ENCODE data around the gene IL1RN.
"Not testable (repeated sequence)": the region's sequence is repeated elsewhere in the genome, so short reads cannot be mapped to it uniquely, and the experiment has no call there.

The IL1RN gene, protein sequence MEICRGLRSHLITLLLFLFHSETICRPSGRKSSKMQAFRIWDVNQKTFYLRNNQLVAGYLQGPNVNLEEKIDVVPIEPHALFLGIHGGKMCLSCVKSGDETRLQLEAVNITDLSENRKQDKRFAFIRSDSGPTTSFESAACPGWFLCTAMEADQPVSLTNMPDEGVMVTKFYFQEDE

DNA sequence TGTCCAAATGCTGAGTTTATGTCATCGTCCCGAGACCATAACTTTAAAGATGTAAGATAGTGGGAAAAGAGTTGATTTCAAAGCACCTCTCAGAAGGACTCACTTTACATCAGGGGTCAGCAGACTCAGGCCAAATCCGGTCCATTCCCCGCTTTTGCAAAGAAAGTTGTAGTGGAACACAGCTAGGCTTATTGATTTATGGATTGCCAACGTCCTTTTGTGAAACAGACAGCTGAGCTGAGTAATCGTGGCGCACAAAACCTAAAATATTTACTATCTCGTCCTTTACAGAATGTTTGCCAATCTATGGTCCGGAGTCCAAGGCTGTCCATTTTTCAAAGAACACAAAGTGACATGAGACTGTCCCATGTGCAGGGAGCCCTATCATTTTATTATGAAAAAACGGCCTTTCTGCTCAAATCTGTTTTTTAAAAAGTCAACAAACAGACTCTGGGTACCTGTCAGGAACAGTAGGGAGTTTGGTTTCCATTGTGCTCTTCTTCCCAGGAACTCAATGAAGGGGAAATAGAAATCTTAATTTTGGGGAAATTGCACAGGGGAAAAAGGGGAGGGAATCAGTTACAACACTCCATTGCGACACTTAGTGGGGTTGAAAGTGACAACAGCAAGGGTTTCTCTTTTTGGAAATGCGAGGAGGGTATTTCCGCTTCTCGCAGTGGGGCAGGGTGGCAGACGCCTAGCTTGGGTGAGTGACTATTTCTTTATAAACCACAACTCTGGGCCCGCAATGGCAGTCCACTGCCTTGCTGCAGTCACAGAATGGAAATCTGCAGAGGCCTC is at the start of gene IL1RN:
Gene IL1RN, plus strand, starts transcription at position 754 of the 801 bp plus-strand sequence. Its CDS starts 27 bp downstream, at position 781.
- no peak for DNase-seq

DNA sequence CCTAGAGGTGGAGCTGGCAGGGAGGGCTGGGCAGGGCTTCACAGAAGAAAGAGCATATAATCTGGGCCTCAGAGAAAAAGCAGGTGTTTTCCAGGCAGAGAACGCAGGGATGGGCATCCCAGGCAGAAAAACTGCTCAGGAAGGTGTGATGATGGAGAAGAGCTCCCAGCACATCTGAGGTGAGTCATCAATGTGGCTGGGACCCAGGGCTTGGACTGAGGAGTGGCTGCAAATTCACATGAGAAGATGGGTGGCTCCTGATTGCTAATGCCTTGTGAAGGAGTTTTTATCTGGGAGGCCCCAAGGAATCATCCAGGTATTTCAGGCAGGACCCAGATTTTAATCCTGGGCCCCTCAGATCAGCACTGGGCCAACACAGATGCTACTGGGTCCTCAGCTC is 49.5 kb upstream of the IL1RN start:
- no peak for DNase-seq

DNA sequence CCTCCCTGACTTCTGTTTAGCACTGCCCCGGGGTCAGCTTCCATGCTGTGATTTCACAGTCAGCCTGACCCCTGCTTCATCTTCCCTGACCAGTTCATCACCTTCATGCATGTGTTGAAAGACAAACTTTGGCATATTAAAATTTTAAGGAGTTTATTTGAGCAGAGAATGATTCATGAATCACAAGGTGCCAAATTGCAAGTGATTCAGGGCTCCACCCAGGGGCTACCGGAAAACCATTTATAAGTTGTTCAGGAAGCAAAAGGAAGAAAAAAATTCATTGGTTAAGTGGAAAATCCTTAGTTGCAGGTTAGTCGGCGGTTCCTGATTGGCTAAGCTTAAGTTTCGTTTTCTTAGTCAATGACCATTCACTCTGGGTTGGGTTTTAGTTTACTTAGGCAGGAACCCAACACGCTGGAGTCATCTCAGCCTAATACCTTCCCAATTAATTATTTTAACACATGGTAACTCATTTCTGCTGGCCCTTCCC is 49.0 kb upstream of the IL1RN start:
- peak; percentile 15 for DNase-seq

DNA sequence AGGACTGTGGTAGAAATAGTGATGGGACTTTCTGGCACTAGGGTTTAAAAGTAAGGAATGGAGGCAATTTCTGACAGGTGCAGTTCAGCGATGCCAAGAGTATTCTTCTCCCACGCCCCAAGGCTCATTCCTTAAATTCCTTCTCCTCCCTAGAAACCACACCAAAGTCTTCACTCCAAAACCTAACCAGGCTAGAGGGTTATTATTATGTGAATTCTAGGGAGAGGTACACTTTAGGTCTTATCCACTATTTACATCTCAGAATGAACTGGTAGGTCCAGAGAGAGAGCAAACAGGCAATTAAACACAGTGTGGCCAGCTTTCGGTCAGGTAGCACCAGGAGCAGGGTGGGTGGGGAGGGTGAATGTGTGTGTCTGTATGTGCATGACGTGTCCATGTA is 48.3 kb upstream of the IL1RN start:
- DNase-seq = no peak

DNA sequence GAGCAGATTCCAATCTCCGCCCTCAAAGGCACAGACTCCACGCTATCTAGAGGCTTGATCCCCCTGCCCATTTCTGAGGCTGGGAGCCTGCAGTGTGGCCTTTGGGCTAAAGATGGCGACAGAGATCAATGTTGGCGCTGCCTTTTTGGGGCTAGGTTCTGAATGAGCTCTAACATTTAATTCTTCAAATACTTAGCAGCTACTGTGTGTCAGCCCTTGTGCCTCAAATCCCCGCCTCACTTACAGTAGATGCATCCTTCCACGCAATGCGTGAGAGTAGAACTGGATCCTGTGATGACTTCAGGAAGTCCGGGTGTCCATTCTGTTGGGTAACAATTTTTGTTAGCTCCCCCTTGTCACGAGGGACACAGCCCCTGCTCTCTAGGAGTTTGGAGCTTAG is 47.3 kb upstream of the IL1RN start:
- DNase-seq = no peak

DNA sequence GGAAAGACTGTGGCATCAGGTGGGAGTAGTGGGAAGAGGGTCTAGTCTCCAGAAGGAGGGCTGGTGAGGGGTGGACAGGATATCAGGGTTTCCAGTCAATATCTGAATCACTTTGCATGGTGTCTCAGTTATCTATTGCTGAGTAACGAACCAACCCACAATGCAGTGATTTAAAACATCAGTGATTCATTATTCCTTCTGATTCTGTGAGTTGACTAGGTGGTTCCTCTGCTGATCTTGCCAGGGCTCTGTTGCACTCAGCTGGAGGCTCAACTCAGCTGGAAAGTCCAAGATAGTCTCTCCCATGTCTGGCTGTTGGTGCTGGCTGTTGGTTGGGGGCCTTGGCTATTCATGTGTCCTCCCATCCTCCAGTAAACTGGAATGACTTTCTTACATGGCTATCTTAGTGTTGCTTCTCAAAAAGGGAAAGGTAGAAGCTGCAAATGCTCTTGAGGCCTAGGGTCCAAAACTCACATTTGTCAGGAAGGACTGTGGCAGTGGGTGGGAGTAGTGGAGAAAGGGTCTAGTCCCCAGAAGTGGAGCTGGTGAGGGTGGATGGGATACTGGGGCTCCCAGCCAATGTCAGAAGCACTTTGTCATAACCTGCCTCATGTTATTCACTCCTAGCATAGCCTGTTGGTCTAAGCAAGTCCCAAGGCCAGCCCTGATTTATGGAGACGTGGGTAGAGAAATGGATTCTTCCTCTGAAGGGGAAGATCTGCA is 45.7 kb upstream of the IL1RN start:
- no peak for DNase-seq

DNA sequence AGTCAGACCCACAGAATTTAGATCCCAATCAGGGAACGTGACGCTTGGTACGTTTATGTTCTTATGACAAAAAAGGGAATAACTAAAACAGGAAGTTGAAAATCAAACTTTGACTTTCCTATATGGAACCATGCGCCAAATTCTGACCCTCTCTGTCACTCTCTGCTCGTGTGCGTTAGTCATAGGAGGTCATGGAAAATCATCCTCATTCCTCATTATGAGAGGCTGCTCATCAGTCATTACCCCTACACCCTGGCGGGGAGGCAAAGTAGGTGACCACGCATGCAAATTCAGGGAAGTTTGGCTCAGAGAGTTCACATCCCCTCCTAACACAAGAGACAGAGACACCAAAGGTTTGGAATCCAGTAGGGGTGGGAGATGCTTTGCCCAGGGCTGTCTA is 44.1 kb upstream of the IL1RN start:
- no peak for DNase-seq

DNA sequence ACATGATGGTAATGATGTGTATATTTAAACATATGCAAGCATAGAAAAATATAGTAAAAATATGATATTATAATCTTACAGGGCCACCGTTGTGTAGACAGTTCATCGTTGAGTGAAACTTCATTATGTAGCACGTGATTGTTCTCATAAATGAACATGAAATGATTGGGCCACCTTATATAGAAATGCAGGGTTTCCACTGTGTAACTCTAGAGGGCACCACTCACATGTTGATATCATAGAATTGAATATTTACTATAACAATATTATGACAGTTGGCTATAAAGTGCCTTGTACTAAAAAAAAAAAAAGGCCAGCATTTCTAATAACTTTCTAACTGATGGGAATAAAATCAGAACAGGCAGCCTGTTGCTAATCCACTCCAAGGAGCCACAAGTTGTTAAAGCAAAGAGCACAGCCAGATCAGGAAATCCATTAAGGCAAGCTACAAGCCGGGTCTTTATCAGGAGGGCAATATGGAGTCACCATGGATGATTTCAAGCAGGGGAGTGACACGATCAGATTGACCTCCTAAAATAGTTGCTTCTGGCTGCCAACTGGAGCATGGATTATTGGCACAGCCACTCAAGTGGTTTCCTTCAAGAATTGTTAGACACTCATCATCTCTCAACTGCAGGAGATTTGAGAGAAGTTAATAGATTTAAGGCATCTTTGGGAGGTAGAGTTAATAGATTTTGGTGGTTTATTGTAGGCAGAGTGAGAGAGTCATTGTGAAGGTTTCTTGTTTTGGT is 43.0 kb upstream of the IL1RN start:
- no peak for DNase-seq

DNA sequence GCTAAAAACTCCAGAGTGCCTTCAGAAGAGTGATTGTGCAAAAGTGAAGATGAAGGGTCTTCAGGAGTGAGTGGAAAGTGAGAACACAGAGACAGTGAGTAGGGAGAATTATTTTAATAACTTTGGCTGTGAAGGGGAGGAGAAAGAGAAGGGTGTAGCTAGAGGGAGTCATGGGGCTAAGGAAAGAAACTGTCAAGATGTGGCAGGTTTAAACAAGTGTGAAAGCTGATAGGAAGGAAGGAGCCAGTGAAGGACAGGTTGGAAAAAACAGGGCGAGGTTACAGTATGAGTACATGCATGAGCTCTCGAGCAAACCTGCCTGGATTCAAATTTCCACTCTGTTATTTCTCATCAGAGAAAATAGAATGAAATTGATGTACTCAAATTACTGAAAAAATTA is 41.9 kb upstream of the IL1RN start:
- DNase-seq = no peak

DNA sequence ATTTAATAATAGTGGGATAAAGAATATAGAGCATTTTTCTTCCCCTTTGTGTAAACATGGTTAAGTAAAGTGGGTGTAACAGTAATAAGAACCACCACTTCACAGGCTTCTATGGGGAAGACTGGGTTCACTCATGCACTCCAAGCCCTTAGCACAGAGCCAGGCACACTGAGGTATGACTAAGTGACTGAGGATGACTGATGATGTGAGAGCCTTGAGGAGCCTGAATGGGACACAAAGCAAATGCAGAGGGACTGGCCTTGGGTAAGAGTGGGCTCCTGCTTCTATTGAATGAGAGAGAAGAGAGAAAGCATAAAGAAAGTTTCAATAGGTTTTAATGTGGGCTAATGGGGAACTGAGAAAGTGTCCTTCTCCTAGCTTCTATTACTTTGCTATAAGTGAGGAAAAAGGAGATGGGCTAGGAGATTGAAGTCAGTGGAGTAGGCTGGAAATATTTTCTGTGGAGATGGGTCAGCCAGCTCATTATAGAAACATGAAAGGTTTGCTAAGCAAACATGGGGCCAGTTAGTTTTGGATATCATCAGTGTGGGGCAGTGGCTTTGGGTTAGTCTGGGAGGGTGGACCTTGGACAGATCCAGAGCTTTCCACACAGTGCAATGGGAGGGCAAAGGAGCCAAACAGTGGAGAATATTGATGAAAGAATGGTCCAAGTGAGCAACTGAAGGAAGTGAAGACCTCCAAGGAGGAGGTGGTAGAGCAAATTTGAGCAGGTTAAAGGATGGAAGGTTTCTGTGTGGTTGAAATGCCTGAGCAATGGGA is 39.0 kb upstream of the IL1RN start:
- DNase-seq = no peak

DNA sequence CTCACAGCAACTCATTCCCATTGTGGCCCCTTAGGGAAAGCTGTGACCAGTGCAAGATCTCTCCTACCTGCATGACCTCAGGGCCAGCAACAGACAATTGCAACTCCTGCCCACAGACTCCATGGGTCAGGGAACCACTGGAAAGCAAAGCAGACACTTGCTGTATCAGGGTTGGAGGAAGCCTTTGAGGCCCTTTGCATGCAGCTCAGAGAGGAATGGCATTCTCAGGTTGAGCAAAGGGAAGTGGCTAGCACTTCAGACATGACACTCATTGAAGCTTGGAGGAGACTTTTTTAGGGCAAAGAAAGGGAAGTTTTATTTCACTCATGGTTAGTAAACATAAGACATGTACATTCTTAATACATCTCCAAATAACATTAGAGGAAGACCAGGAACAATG is 37.5 kb upstream of the IL1RN start:
- DNase-seq = no peak

DNA sequence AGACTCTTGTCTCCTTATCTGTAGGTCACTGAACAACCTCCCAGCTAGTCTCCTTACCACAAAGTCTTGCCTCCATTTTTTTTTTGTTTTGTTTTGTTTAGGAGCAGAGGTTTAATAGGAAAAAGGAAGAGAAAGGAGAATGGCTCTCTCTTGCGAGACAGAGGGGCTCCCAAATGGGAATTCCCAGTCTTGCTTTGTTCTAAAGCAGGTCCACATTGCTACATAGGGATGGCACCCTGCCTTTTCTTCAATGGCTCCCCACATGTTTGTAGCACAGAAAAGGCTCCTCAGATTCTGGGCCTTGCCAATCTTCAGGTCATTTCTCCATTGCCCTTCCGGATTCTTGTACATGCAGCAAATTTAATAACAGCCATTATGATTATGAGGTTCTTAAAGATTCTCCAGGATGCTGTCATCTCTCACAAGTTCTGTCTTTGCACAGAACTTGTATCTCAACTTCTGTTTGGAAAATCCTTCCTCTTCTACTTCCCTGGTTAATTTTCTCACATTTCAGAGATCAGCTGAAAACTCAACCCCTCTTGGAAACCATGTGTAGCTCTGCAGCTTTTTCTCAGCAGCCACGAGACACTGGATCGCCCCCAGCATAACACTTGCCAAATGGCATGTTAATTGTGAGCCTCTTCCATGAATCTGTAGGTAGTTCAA is 36.0 kb upstream of the IL1RN start:
- no peak for DNase-seq

DNA sequence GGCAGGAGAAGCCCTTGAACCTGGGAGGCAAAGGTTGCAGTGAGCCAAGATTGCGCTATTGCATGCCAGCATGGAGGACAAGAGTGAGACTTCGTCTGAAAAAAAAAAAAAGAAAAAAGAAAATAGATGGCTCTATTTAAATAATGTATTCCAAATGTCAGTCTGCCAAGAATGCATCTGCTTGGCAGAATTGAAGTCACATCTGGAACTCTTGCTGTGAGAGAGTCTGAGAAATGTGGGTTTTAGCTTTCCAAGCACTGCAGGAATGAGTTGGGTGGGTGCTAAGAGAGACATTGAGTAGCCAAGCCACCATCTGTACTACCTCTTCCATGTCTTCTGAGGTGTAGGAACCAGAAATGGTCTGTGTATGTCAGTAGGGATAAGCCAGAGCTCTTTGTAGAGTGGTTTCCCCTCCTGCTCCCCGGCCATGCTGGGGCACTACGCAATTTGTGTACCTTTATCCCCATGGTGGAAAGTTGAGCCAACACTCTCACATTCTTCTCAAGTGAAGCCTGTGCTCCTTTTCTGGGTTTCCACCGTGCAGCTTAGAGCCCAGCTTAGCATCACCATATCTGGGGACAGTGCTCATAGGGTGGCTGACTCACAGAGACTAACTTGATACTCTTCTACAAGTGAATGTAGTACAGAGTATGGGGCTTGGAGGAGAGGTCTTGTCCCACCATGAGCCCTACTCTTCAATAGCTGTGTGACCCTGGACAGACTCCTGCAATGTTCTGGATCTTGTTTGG is 34.4 kb upstream of the IL1RN start:
- DNase-seq = no peak

DNA sequence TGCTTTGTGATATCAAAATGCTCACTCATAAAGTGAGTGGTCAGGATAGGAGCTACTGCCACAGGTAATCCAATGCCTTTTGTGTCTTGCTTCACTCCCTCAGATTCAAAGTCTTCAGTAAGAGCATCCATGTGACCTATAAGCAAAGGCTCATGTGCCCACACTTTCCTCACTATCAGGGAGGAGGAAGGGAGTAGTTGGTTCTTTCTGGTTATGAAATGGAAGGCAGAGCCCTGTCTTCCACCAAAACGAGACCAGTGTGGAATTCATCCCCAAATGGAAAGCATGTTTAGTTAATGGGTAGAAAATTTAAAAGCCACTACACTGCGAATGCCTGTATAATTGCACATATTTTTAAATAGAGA is 33.8 kb upstream of the IL1RN start:
- no peak for DNase-seq

DNA sequence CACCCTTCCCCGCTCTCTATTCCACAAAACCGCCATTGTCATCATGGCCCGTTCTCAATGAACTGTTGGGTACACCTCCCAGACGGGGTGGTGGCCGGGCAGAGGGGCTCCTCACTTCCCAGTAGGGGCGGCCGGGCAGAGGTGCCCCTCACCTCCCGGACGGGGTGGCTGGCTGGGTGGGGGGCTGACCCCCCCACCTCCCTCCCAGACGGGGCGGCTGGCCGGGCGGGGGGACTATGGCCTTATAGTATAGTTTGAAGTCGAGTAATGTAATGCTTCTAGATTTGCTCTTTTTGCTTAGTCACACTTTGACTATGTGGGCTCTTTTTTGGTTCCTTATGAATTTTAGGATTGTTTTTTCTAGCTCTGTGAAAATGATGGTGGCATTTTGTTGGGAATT is 31.1 kb upstream of the IL1RN start:
- not testable (repeated sequence) for DNase-seq

DNA sequence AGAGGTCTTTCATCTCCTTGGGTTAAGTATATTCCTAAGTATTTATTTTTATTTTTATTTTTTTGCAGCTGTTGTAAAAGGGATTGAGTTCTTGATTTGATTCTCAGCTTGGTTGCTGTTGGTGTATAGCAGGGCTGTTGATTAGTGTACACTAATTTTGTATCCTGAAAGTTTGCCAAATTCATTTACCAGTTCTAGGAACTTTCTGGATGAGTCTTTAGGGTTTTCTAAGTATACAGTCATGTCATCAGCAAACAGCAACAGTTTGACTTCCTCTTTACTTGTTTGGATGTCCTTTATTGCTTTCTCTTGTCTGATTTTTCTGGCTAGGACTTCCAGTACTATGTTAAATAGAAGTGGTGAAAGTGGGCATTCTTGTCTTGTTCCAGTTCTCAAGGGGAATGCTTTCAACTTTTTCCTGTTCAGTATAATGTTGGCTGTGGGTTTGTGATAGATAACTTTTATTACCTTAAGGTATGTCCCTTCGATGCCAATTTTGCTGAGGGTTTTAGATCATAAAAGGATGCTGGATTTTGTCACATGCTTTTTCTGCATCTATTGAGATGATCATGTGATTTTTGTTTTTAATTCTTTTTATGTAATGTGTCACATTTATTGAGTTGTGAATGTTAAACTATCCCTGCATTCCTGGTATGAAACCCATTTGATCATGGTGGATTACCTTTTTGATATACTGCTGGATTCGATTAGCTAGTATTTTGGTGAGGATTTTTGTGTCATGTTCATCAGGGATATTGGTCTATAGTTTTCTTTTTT is 30.4 kb upstream of the IL1RN start:
- not testable (repeated sequence) for DNase-seq

DNA sequence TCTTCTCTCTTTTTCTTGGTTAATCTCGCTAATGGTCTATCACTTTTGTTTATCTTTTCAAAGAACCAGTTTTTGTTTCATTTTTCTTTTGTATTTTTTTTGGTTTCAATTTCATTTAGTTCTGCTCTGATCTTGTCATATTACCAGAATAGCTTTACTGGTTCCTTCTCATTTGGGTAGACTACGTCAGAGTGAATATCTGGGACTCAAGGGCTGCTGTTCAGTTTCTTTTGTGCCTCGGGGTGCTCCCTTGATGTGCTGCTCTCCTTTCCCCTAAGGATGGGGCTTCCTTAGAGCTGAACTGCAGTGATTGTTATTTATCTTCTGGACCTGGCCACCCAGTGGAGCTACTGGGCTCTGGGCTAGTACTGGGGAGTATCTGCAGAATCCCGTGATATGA is 29.4 kb upstream of the IL1RN start:
- DNase-seq = no peak

DNA sequence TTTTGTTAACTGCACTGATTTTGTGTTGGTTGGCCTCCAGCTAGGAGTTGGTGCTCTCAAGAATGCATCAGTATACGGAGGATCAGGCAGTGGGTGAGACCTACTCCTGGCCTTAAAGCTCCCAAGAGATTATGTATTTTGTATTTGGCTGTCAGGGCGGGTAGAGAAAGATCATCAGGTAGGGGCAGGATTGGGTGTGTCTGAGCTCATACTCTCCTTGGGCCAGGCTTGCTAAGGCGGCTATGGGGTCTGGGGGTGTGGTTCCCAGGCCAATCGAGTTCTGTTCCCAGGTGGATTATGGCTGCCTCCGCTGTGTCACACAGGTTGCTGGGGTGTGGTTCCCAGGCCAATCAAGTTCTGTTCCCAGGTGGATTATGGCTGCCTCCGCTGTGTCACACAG is 28.9 kb upstream of the IL1RN start:
- no peak for DNase-seq

DNA sequence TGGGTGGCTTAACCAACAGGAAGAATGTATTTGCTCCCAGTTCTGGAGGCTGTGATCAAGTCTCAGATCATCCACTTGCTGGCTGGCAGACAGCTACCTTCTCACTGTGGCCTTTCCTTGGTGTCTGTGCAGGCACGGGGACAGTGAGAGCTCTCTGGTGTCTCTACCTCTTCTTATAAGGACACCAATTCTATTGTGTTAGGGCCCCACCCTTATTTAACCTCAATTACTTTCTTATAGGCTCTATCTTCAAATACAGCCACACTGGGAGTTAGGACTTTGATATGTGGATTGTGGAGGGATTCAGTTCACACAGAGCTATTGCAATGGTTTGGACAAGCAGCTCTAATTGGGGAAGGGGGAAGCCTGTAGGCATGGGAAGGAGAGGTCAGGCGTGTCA is 25.3 kb upstream of the IL1RN start:
- no peak for DNase-seq

DNA sequence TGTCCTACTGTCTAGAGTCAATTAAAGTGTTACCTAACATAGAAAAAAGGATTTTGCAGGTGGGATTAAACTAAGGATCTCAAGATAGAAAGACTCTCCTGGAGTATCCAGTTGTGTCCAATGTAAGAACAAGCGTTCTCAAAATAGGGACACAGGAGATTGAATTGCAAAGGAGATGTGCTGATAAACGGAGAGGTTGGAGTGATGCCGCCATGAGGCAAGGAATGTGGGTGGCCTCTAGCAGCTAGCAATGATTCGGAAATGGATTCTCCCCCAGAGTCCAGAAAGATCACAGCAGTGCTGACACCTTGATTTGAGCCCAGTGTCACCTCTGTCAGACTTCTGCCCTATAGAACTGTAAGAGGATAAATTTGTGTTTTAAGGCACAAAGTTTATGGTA is 24.1 kb upstream of the IL1RN start:
- DNase-seq = no peak
